ENCODE measurements around the gene NPTXR.
"Not testable (repeated sequence)": the region's sequence is repeated elsewhere in the genome, so short reads cannot be mapped to it uniquely, and the experiment has no call there.

The NPTXR gene

GRCh38 chr22:38868286-38868721 is 24.5 kb upstream of the NPTXR start:
- DNase-seq (ENCODE audit: low read depth), result no peak

DNA sequence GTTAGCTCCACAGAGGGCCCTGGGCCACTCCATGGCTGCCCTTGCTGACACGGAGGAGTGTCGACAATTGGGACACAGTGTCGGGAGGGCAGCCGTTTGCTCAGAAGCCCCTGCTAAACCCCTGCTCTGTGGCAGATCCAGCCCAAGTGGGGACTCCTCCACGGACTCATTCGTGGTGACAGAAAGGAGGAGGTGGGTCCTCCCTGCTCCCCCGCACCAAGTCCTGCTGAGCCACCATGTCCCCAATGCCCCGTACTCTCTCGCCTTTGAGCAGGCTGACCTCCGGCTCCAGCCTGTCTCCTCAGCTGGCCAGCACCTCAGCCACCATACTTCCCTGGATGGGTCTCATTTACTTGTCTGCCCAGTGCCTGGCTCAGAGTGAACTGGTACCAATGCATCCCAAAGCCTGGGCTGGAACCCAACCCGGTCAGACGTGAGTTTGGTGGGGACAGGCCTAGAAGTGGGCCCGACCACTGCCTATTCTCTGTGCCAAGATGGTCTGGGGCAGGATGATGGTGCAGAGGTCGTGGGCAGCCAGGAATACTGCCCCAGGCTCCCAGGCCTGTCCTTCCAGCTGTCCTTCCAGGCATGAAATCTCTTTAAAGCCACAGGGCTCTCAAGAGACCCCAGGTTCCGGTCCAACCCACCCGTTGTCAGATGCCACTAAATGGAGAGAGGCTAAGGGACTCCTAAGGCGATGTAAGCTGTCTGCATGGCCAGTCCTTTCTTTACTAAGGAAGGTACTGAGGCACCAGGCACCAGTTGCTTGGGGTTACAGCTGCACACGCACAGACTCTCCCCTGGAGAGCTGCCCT is 23.9 kb upstream of the NPTXR start:
- DNase-seq (ENCODE audit: low read depth), result no peak

GRCh38 chr22:38867124-38867455 is 23.3 kb upstream of the NPTXR start:
- DNase-seq (ENCODE audit: low read depth), result no peak

- no peak for DNase-seq (ENCODE audit: low read depth)
Measured at GRCh38 chr22:38866399-38867123, 22.7 kb upstream of the NPTXR start.

DNA sequence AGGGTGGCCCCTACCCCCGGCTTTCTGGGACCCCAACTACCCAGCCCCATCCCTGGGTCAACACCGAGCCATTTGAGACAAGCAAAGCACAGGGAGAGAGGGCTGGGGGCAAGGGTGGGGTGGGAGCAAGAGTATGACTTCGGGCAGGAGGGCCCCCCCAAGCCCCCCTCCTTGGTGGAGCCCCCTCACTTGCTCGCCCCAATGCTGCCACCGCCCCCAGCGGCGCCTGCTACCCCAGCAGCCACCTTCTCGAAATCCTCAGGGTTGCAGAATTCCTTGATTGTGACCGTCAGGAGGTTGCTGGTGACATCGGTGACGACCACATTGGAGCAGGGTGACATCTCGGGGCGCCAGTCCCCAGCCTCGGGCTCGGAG is 22.2 kb upstream of the NPTXR start:
- DNase-seq (ENCODE audit: low read depth), result no peak

- DNase-seq (ENCODE audit: low read depth), result no peak
Measured at GRCh38 chr22:38865201-38866023, 21.6 kb upstream of the NPTXR start.

DNA sequence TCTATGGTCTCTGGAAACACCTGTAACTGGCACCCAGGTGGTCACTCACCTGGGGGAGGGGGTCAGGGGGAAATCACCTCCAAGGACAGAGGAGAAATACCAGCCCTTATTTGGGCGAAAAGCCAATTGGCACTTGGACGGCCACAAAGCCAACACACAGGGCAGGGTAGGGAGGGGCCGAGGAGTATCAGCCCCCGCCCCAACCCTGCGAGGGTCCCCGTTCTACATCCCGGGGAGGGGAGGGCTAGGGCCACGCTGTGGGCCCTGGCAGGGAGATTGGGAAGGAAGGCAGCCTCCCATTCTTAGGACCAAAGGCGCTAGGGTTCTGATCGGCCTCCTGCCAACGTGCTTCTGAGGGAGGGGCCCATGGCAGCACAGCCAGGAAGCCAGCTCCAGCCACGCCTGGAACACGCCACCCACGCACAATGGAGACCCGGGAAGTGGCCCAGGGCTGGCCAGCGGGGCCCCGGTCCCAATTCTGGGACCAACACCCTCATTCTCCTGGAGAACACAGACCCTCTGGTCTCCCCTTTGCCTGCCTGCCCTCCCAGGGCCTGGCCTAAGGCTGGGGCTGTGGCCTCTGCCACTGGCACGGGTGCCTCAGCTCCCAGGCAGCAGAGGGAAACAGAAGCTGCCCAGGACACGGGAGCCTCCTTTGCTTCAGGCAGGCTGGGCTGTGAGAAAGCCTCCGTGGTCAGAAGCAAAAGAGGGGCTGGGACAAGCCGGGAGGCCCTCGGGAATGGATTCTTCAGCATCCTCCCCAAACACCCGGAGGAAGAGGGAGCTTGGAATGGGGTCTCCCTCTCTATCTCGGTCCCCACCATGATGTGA is 20.7 kb upstream of the NPTXR start:
- DNase-seq (ENCODE audit: low read depth), result no peak

GRCh38 chr22:38863531-38864131 is 19.8 kb upstream of the NPTXR start:
- DNase-seq (ENCODE audit: low read depth), result no peak

GRCh38 chr22:38862375-38863329 is 18.8 kb upstream of the NPTXR start:
- DNase-seq (ENCODE audit: low read depth), result no peak

- DNase-seq (ENCODE audit: low read depth), result no peak
Measured at GRCh38 chr22:38861927-38862326, 18.1 kb upstream of the NPTXR start.

GRCh38 chr22:38861170-38861876 is 17.5 kb upstream of the NPTXR start:
- DNase-seq (ENCODE audit: low read depth), result no peak

DNA sequence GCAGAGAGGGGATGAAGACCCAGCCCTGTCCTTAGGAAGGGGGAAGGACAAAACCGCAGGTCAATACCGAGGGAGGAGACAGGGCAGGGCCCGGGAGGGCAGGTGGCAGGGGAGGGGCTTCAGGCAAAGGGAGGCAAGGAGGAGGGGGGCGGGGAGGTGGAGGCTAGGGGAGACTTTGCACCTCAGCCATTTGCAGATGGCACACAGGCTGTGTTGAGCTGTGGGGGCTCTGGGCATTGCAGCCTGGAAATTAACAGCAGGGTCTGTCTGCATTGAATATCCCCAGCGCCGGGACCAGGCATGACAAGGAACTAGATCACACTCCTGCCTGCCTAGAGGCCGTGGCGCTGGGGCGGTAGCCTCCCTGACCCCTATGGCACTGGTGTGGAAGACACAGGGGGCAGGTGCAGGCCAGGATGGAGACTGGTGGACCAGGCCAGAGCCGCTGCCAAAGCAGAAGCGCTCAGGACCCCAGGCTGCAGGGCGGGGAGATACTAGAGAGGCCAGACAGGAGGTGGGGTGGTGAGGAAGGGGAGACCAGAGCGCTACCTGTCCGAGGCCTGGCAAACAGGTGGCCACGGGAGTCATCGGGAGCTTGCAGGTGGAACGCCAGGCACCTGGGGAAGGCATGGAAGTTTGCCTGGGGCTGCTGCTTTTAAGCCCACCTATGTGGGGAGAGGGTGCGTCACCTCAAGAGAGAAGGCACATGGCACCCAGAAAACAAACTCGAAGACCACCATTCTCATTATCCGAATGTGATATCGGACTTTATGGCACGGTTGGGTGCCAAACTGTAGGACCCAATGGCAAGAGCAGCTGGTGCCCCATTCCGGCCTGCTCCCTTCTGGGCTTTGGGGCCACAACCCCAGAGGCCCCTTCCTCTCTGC is 16.7 kb upstream of the NPTXR start:
- DNase-seq (ENCODE audit: low read depth), result no peak

DNA sequence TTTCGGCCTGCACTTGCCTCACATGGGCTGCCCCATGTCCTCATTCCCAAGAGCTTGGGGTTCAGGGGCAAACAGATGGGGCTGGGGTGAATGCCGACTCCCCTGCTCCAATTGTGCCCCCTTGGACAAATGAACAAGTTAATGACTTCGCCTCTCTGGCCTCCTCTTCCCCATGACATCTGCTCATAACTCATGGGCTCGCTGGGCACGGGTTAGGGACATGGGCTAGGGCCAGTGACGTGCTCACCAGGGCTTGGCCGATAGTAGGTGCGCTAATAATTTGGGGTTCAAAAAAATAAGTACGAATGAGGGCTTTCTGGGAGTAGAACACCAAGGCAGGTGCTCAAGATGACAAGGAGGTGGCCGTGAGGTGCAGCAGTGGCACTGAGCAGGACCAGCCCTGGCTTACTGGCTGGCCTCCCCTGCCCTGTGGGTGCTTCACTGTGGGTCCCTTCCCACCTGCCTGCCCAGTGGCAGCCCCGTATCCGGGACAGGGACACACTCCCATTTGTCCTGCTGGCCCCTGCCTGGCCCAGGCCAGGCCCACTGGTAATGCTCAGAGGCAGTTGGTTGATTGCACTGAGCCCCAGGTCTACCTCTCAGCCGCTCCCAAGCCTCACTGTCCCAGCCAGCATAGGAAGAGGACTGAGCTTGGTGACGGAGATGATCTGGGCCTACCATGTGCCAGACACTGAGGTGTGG is 15.9 kb upstream of the NPTXR start:
- DNase-seq (ENCODE audit: low read depth), result no peak

- DNase-seq (ENCODE audit: low read depth), result no peak
Measured at GRCh38 chr22:38858492-38858891, 14.7 kb upstream of the NPTXR start.

DNA sequence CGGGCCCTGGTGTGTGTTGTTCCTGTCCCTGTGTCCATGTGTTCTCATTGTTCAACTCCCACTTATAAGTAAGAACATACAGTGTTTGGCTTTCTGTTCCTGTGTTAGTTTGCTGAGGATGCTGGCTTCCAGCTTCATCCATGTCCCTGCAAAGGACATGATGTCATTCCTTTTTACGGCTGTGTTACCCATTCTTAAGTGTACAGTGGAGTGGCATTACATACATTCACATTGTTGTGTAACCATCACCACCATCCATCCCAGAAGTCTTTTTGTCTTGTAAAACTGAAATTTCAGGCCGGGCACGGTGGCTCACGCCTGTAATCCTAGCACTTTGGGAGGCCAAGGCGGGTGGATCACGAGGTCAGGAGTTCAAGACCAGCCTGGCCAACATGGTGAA is 10.6 kb upstream of the NPTXR start:
- not testable (repeated sequence) for DNase-seq (ENCODE audit: low read depth)

- not testable (repeated sequence) for DNase-seq (ENCODE audit: low read depth)
Measured at GRCh38 chr22:38853883-38854282, 10.1 kb upstream of the NPTXR start.

DNA sequence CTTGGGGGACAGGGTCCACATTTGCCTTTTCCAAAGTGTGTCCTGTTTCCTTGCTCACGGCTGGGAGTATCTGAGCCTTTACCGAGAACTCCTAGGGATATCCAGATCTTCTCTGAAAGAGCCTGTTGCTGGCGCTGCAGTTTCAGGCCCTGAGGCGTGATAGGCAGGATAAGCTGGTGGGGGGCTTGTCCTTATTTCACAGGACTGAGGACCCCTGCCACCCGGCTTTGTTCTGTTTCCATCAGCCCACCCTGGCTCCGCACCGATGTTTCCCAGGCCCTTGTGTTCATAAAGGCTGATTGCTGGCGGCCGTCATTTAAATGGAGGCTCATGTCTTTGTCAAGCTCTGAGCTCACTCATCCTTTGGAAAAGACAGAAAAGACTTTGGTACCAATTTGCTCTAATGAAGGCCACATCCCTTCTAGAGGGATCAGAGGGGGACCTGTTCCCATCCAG is 9.4 kb upstream of the NPTXR start:
- no peak for DNase-seq (ENCODE audit: low read depth)

DNA sequence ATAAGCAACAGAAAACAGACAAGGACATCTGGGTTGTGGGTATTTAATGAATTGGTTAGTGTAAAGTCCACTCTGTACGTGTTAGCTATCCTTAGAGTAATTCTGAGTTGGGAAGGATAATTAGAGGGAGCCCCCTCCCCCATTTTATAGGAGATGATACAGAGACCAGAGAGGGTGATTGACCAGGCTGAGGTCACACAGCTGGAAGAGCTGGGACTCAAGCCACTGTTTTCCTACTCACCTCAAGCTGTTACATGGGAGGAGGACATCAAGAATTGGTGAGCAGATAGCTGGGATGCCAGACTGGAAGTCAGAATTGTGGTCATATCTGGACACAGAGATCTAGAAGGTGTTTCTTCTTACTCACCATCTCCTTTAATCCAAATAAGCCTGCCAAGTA is 8.7 kb upstream of the NPTXR start:
- no peak for DNase-seq (ENCODE audit: low read depth)

Measured in stimulated activated CD4-positive, alpha-beta T cell treated with anti-CD3 and anti-CD28 coated beads, Interleukin-2, amount 100 ng/mL, for 4 hours (primary cell).